Measurements from ENCODE around the gene TASP1. TPM values are rescaled to one million over a fixed set of nuclear protein-coding genes. Genes with fewer than 3 reads are reported as not detected.
"Not testable (repeated sequence)": the region's sequence is repeated elsewhere in the genome, so short reads cannot be mapped to it uniquely, and the experiment has no call there.

Gene TASP1
- polyA plus RNA-seq, 1 donor from 2014 or later: 20.2 TPM

- Histone ChIP-seq H3F3A (ENCODE audit: insufficient read depth, low read length, poor library complexity, severe bottlenecking) (no peaks in the 10 kb centered on the region), H3K27me3 (ENCODE audit: insufficient read depth, low read depth, low read length) (no peaks in the 10 kb centered on the region), H3K4me2 (ENCODE audit: low read length) (no peak overlapping the region), H2AFZ (ENCODE audit: low read depth, low read length) (no peak overlapping the region), H3K9me3 (ENCODE audit: low read length) (no peaks in the 10 kb centered on the region), H3K9me2 (ENCODE audit: insufficient read depth, low read length) (no peaks in the 10 kb centered on the region), H3K4me3 (ENCODE audit: low read length) (no peak overlapping the region), H3K79me2 (replicated peaks; ENCODE audit: insufficient read depth, low read length) (no peaks in the 10 kb centered on the region), H3K36me3 (ENCODE audit: insufficient read depth, low read length) (peaks cover 3% of the 10 kb centered on the region), H4K20me1 (ENCODE audit: insufficient read depth) (no peaks in the 10 kb centered on the region), H3K27ac (ENCODE audit: low read length) (no peak overlapping the region), H3K9ac (ENCODE audit: low read length) (no peak overlapping the region)
- TF ChIP-seq MXI1 (conservative IDR thresholded peaks at IDR 0.05; ENCODE audit: poor library complexity, severe bottlenecking): no peak
- TF ChIP-seq TAF1 (IDR thresholded peaks at IDR 0.05; ENCODE audit: low read depth): no peak
- no peak for TF ChIP-seq POLR2AphosphoS5 (IDR thresholded peaks at IDR 0.05)
- no peak for TF ChIP-seq SMC3 (conservative IDR thresholded peaks at IDR 0.05; ENCODE audit: poor library complexity)
- TF ChIP-seq EZH2 (IDR thresholded peaks at IDR 0.05; ENCODE audit: borderline replicate concordance, insufficient read depth, low read length, poor library complexity, severe bottlenecking): no peak
- no peak for TF ChIP-seq REST (IDR thresholded peaks at IDR 0.05; ENCODE audit: borderline replicate concordance)
- TF ChIP-seq CTCF (IDR thresholded peaks at IDR 0.05; ENCODE audit: poor library complexity, severe bottlenecking): no peak
- no peak for TF ChIP-seq RAD21 (conservative IDR thresholded peaks at IDR 0.05)
- no peak for TF ChIP-seq EP300 (conservative IDR thresholded peaks at IDR 0.05; ENCODE audit: poor library complexity, severe bottlenecking)
Measured at GRCh38 chr20:13625304-13625979, 13.3 kb downstream of the TASP1 start.

- H3K9ac ChIP-seq (ENCODE audit: low read length); H3K27me3 ChIP-seq (ENCODE audit: insufficient read depth, low read depth, low read length); H3K9me3 ChIP-seq (ENCODE audit: low read length); H3K9me2 ChIP-seq (ENCODE audit: insufficient read depth, low read length); H3K4me2 ChIP-seq (ENCODE audit: low read length); H4K20me1 ChIP-seq (ENCODE audit: insufficient read depth); H3K4me3 ChIP-seq (ENCODE audit: low read length); H2AFZ ChIP-seq (ENCODE audit: low read depth, low read length); H3F3A ChIP-seq (ENCODE audit: insufficient read depth, low read length, poor library complexity, severe bottlenecking); H3K36me3 ChIP-seq (ENCODE audit: insufficient read depth, low read length); H3K79me2 ChIP-seq (replicated peaks; ENCODE audit: insufficient read depth, low read length); H3K27ac ChIP-seq (ENCODE audit: low read length): not testable (repeated sequence)
Measured at GRCh38 chr20:13619415-13619814, 19.3 kb downstream of the TASP1 start.

- H3F3A ChIP-seq (ENCODE audit: insufficient read depth, low read length, poor library complexity, severe bottlenecking); H3K4me3 ChIP-seq (ENCODE audit: low read length); H3K36me3 ChIP-seq (ENCODE audit: insufficient read depth, low read length); H3K79me2 ChIP-seq (replicated peaks; ENCODE audit: insufficient read depth, low read length); H3K9me2 ChIP-seq (ENCODE audit: insufficient read depth, low read length); H3K4me2 ChIP-seq (ENCODE audit: low read length); H2AFZ ChIP-seq (ENCODE audit: low read depth, low read length); H3K27ac ChIP-seq (ENCODE audit: low read length); H3K9me3 ChIP-seq (ENCODE audit: low read length); H3K9ac ChIP-seq (ENCODE audit: low read length); H3K27me3 ChIP-seq (ENCODE audit: insufficient read depth, low read depth, low read length); H4K20me1 ChIP-seq (ENCODE audit: insufficient read depth): not testable (repeated sequence)
Measured at GRCh38 chr20:13618456-13618855, 20.3 kb downstream of the TASP1 start.

- H3K27me3 ChIP-seq (ENCODE audit: insufficient read depth, low read depth, low read length); H3K9me3 ChIP-seq (ENCODE audit: low read length); H3K9ac ChIP-seq (ENCODE audit: low read length); H3K4me2 ChIP-seq (ENCODE audit: low read length); H3K79me2 ChIP-seq (replicated peaks; ENCODE audit: insufficient read depth, low read length); H3K9me2 ChIP-seq (ENCODE audit: insufficient read depth, low read length); H3K27ac ChIP-seq (ENCODE audit: low read length); H2AFZ ChIP-seq (ENCODE audit: low read depth, low read length); H3F3A ChIP-seq (ENCODE audit: insufficient read depth, low read length, poor library complexity, severe bottlenecking); H4K20me1 ChIP-seq (ENCODE audit: insufficient read depth); H3K4me3 ChIP-seq (ENCODE audit: low read length); H3K36me3 ChIP-seq (ENCODE audit: insufficient read depth, low read length): not testable (repeated sequence)
Measured at GRCh38 chr20:13617585-13617984, 21.1 kb downstream of the TASP1 start.

DNA sequence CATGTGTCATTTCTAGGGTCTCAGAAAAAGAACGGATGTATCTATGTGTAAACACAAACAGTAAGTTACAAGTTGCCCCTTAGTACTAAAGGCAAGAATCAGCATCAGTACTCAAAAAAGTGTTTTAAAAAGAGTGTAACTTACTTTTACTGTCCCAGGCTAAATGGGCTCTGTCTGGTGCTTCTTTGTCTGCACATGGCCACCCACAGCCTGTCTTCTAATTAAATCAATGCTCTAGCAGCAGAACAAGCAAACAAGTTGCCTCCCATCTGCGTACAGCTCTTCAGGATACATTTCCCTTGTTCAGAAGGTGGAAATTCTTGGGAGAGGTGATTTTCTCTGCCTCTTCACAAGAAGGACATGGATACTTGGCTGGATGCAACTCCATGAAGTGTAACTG, 22.0 kb downstream of the TASP1 start:
- not testable (repeated sequence) for H3K4me3 ChIP-seq (ENCODE audit: low read length); H3F3A ChIP-seq (ENCODE audit: insufficient read depth, low read length, poor library complexity, severe bottlenecking); H3K9me2 ChIP-seq (ENCODE audit: insufficient read depth, low read length); H3K79me2 ChIP-seq (replicated peaks; ENCODE audit: insufficient read depth, low read length); H3K36me3 ChIP-seq (ENCODE audit: insufficient read depth, low read length); H3K27ac ChIP-seq (ENCODE audit: low read length); H3K9me3 ChIP-seq (ENCODE audit: low read length); H3K9ac ChIP-seq (ENCODE audit: low read length); H4K20me1 ChIP-seq (ENCODE audit: insufficient read depth); H2AFZ ChIP-seq (ENCODE audit: low read depth, low read length); H3K27me3 ChIP-seq (ENCODE audit: insufficient read depth, low read depth, low read length); H3K4me2 ChIP-seq (ENCODE audit: low read length)

Data from neural cell (in vitro differentiated cells).